Measurements from ENCODE around the gene CES5A.

The CES5A gene, protein sequence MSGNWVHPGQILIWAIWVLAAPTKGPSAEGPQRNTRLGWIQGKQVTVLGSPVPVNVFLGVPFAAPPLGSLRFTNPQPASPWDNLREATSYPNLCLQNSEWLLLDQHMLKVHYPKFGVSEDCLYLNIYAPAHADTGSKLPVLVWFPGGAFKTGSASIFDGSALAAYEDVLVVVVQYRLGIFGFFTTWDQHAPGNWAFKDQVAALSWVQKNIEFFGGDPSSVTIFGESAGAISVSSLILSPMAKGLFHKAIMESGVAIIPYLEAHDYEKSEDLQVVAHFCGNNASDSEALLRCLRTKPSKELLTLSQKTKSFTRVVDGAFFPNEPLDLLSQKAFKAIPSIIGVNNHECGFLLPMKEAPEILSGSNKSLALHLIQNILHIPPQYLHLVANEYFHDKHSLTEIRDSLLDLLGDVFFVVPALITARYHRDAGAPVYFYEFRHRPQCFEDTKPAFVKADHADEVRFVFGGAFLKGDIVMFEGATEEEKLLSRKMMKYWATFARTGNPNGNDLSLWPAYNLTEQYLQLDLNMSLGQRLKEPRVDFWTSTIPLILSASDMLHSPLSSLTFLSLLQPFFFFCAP

DNA sequence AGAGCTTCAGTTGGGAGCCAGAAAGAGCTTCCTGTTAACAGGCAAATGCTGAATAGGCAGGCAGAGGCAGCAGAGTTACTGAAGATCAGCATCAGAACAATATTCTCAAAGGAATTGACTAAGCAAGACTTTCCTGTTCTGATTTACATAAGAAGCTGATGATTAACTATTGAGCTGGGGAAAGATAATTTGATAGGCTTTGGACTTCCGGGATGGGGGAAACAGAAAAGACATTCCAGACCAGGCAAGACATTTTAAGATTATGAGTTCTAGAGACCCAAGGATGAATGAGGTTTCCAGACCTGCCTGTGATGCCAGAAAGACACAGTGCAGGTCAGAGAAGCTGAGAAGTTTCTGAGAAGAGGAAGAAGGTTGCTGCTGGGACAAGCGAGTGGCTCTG, at the start of gene CES5A:
CES5A (minus strand) TSS at position 101 of the 400 bp plus-strand sequence. CDS start 152 bp downstream, outside the sequence.
- Histone ChIP-seq H3K27me3 (ENCODE audit: control insufficient read depth, insufficient read depth, low read length) (no peaks in the 10 kb centered on the region), H3K4me1 (no peaks in the 10 kb centered on the region), H3K9ac (no peak within 1 kb of the TSS), H2AFZ (no peak within 1 kb of the TSS), H3K4me2 (ENCODE audit: low read length) (no peak within 1 kb of the TSS), H3K9me3 (ENCODE audit: control insufficient read depth, low read length) (no peaks in the 10 kb centered on the region), H3K4me3 (ENCODE audit: low read depth, low read length) (no peak within 1 kb of the TSS), H3K36me3 (ENCODE audit: control insufficient read depth, insufficient read depth, low read length) (no peaks in the 10 kb centered on the region), H3K79me2 (no peaks in the 10 kb centered on the region), H3K27ac (no peak within 1 kb of the TSS)
- TF ChIP-seq CTCF (IDR thresholded peaks at IDR 0.05), result no peak

DNA sequence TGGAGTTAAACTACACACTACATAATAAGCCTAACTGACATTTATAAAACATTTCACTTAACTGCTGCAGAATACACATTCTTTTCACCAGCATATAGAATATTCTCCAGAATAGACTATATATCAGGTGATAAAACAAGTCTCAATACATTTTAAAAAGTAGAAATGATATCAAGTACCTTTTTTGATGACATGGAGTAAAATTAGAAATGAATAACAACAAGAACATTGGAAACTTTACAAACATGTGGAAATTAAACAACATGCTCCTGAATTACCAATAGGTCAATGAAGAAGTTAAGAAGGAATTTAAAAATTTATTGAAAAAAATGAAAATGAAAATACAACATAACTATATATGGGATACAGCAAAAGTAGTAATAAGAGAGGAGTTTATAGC, 47.5 kb upstream of the CES5A start:
- H3K27me3 ChIP-seq (ENCODE audit: control insufficient read depth, insufficient read depth, low read length), result no peaks in the 10 kb centered on the region
- no peak overlapping the region for H3K27ac ChIP-seq
- no peak overlapping the region for H2AFZ ChIP-seq
- H3K36me3 ChIP-seq (ENCODE audit: control insufficient read depth, insufficient read depth, low read length), result no peaks in the 10 kb centered on the region
- no peaks in the 10 kb centered on the region for H3K9me3 ChIP-seq (ENCODE audit: control insufficient read depth, low read length)
- no peaks in the 10 kb centered on the region for H3K4me1 ChIP-seq
- no peaks in the 10 kb centered on the region for H3K79me2 ChIP-seq
- no peak overlapping the region for H3K4me2 ChIP-seq (ENCODE audit: low read length)
- no peak for TF ChIP-seq CTCF (IDR thresholded peaks at IDR 0.05)
- H3K4me3 ChIP-seq (ENCODE audit: low read depth, low read length), result no peak overlapping the region
- peak overlapping the region; percentile 20 for H3K9ac ChIP-seq

DNA sequence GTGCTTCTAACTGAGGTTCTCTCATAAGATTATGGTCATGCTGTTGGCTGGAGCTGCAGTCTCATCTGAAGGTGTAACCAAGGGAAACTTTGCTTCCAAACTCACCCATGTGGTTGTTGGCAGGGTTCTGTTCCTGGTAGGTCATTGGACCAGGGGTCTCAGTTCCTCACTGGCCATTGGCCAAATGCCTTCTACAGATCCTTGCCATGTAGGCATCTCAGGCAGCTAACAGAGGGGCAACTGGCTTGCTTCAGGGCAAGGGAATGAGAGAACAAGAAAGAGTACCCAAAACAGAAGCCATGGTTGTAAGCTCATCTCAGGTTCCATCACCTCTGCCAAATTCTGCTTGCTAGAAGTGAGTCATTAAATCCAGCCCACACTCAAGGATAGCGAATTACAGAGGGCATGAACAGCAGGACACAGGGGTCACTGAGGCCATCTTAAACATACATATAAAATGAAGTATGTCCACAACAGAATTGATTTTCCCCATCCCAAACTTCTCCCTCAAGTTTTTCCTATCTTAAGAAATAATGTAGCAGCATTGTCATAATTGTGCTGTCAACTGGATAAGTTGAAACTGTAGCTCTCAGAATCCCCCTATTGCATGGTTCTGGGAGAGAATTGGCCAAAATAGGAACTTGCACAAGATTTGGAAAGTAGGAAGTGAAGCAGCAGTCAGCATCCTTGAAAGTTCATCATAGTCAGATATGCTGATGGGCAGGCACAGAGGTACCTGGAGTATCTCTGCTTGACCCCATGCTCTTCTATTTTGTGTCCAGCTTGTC, 42.4 kb upstream of the CES5A start:
- Histone ChIP-seq H3K79me2 (no peaks in the 10 kb centered on the region), H3K9ac (no peak overlapping the region), H3K27me3 (ENCODE audit: control insufficient read depth, insufficient read depth, low read length) (no peaks in the 10 kb centered on the region), H3K36me3 (ENCODE audit: control insufficient read depth, insufficient read depth, low read length) (no peaks in the 10 kb centered on the region), H2AFZ (no peak overlapping the region), H3K4me3 (ENCODE audit: low read depth, low read length) (no peak overlapping the region), H3K4me1 (no peaks in the 10 kb centered on the region), H3K4me2 (ENCODE audit: low read length) (no peak overlapping the region), H3K9me3 (ENCODE audit: control insufficient read depth, low read length) (no peaks in the 10 kb centered on the region), H3K27ac (no peak overlapping the region)
- no peak for TF ChIP-seq CTCF (IDR thresholded peaks at IDR 0.05)

DNA sequence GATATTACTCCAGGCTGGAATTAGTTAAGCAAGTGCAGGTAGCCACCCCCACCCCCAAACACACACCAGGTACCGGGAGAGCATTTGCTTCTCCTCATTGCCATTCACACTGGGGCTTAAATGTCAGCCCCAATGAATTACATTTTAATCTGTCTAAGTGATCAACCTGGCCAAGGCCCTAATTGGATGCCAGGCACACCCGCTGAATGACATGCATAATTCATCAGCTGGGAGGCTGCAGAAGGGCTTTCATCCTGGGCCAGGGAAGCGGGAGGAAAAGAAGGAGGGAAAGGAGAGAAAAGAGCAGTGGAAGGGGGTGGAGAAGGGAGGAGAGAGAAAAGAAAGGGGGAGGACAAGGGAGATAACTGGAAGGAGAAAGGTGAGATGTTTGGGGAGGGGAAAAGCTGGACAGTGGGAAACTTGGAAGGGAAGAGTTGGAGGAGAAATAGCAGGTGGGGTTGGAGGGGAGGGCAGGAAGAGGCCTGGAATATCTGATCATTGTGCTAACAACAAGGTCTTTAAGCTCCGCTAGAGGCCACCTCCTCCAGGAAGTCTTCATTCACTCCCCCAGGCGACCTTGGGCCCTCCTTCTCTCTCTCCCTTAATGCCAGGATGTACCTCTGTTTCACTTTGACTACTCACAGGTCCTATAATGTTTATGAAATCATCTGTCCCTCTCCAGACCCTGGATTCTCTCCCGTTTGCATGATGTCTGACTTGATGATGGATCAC, 40.1 kb upstream of the CES5A start:
- H3K9ac ChIP-seq, result no peak overlapping the region
- H3K27ac ChIP-seq, result no peak overlapping the region
- no peak overlapping the region for H3K4me2 ChIP-seq (ENCODE audit: low read length)
- no peaks in the 10 kb centered on the region for H3K36me3 ChIP-seq (ENCODE audit: control insufficient read depth, insufficient read depth, low read length)
- no peaks in the 10 kb centered on the region for H3K9me3 ChIP-seq (ENCODE audit: control insufficient read depth, low read length)
- H3K4me3 ChIP-seq (ENCODE audit: low read depth, low read length), result no peak overlapping the region
- no peak for TF ChIP-seq CTCF (IDR thresholded peaks at IDR 0.05)
- no peak overlapping the region for H2AFZ ChIP-seq
- no peaks in the 10 kb centered on the region for H3K79me2 ChIP-seq
- no peaks in the 10 kb centered on the region for H3K4me1 ChIP-seq
- no peaks in the 10 kb centered on the region for H3K27me3 ChIP-seq (ENCODE audit: control insufficient read depth, insufficient read depth, low read length)
